ENCODE measurements around the gene APOBEC3A.
A peak's percentile ranks its signal among the peaks of the same experiment; 100 is the strongest.

The APOBEC3A gene

DNA sequence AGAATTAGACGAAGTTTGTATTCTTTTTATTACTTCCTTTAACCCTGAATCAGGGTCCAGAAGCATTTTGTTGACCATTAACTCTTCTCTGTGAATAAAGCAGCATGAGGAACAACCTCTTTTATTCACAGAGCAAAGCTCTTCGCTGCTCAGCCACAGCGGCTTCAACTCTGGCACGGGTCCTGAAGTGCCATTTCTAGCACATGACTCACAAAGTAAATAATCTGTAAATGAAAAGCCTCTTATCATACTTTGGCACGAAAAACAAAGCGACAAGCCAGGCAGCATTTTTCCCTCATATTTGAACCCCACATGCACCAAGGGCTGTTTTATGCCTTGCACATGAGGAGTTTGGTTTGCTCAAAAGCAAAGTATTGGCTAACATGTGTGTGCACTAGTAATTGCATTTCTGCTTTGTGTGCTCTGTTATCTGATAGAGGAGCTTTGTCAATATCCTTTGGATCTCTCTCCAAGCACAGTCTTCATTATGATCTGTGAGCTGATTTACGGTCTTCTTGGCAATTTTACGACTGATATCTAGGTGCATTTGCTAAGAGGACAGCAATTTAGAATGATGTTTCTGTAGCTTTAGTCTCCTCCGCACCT lies 33.0 kb upstream of the APOBEC3A start:
- TF ChIP-seq, protein P1, sequence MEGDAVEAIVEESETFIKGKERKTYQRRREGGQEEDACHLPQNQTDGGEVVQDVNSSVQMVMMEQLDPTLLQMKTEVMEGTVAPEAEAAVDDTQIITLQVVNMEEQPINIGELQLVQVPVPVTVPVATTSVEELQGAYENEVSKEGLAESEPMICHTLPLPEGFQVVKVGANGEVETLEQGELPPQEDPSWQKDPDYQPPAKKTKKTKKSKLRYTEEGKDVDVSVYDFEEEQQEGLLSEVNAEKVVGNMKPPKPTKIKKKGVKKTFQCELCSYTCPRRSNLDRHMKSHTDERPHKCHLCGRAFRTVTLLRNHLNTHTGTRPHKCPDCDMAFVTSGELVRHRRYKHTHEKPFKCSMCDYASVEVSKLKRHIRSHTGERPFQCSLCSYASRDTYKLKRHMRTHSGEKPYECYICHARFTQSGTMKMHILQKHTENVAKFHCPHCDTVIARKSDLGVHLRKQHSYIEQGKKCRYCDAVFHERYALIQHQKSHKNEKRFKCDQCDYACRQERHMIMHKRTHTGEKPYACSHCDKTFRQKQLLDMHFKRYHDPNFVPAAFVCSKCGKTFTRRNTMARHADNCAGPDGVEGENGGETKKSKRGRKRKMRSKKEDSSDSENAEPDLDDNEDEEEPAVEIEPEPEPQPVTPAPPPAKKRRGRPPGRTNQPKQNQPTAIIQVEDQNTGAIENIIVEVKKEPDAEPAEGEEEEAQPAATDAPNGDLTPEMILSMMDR (IDR thresholded peaks at IDR 0.05; ENCODE audit: extremely low read depth, missing control alignments), result no peak
- DNase-seq (ENCODE audit: low spot score), result no peak

- no peak for DNase-seq (ENCODE audit: low spot score)
- TF ChIP-seq, protein P1 (IDR thresholded peaks at IDR 0.05; ENCODE audit: extremely low read depth, missing control alignments), result no peak
Observed at GRCh38 chr22:38925571-38926041, 31.8 kb upstream of the APOBEC3A start.

GRCh38 chr22:38927033-38927781 lies 30.2 kb upstream of the APOBEC3A start:
- DNase-seq (ENCODE audit: low spot score), result peak; percentile 77
- TF ChIP-seq, protein P1 (IDR thresholded peaks at IDR 0.05; ENCODE audit: extremely low read depth, missing control alignments), result peak; percentile 82

- no peak for DNase-seq (ENCODE audit: low spot score)
- TF ChIP-seq, protein P1 (IDR thresholded peaks at IDR 0.05; ENCODE audit: extremely low read depth, missing control alignments), result no peak
Observed at GRCh38 chr22:38930512-38930911, 26.9 kb upstream of the APOBEC3A start.

DNA sequence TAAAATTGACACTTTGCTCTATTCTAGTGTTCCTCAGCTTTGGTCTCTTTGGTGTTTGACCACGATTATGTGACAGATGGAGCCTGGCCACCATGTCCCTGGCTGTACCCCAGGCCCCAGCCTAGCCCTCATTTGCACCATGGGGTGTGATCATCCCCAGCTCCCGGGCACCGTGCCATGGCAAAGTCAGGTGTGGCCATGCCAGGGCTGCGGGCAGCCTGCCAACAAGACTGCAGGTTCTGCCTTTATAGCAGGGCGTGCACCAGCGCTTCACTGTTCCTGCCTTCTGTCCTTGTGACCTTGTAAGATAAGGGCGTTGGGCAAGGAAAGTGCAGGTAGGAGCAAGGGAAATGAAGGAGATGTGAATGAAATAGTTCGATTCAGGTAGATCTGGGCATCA lies 22.4 kb upstream of the APOBEC3A start:
- TF ChIP-seq, protein P1 (IDR thresholded peaks at IDR 0.05; ENCODE audit: extremely low read depth, missing control alignments), result no peak
- no peak for DNase-seq (ENCODE audit: low spot score)

DNA sequence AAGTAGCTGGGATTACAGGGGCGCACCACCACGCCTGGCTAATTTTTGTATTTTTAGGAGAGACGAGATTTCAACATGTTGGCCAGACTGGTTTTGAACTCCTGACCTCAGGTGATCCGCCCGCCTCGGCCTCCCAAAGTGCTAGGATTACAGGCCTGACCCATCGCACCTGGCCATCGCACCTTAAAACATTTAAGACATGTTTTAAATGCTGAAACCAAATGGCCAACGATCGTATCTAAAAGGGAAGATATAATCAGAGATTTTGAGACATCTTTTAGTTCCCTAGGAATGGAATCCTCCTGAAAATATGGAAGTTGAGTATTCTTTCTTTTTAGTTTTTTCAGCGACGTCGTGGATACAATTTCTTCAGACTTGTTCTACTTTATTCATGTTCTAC lies 21.8 kb upstream of the APOBEC3A start:
- no peak for DNase-seq (ENCODE audit: low spot score)
- TF ChIP-seq, protein P1 (IDR thresholded peaks at IDR 0.05; ENCODE audit: extremely low read depth, missing control alignments), result no peak

DNA sequence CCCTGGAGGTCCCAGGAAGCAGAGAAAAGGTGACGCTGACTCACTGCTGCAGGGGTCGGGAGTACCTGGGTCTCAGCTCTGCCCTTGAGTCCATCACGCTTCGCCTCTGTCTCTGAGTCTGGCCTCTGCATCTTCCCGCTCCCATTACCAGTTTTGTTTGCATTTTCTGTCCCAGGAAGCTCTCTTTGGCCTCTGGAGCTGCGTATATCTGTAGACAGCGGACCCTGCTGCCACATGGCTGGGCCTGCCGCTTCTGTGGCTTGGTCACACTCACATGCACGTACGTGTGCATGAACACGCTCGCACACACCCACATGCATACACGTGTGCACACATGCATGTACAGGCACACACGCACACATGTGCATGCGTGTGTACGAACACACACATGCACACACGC lies 20.8 kb upstream of the APOBEC3A start:
- TF ChIP-seq, protein P1 (IDR thresholded peaks at IDR 0.05; ENCODE audit: extremely low read depth, missing control alignments), result no peak
- no peak for DNase-seq (ENCODE audit: low spot score)
